GM12878 (cell line): ENCODE measurements around the gene NUP50. TPM values are rescaled to one million over a fixed set of nuclear protein-coding genes. Genes with fewer than 3 reads are reported as not detected.

ENCODE experiments used
- ATAC-seq: fragments of 200-7000 bp; cut with Tn5 transposase; 3 replicates; pipeline ENCODE4 v1.9.1; 2020; ENCODE audit warnings: mild to moderate bottlenecking, moderate library complexity
- BruUV-seq: library from RNA; stranded (reverse); fragments of 400-500 nt; replicated peaks from 2 replicates; lab custom pipeline; 2021; lab: Mats Ljungman, UMichigan
- CTCF ChIA-PET: fragments of 300-600 bp; sonication (Branson Sonifier 250); formaldehyde crosslinking; extraction: SDS; loops from one replicate; lab custom pipeline; 2021; ENCODE audit warnings: inconsistent platforms; lab: Yijun Ruan, JAX
- POLR2A ChIA-PET: fragments of 350-600 bp; formaldehyde crosslinking; extraction: SDS; loops from one replicate; lab custom pipeline; 2021; ENCODE audit warnings: inconsistent platforms; lab: Charles Lee
- RAD21 ChIA-PET: fragments of 300-600 bp; sonication (Branson Sonifier 250); formaldehyde crosslinking; loops from one replicate; lab custom pipeline; 2023; ENCODE audit warnings: antibody characterized with exemption; ENCODE audit not compliant: unreplicated experiment; lab: Charles Lee
- SMC1A ChIA-PET: fragments of 300-600 bp; sonication (Branson Sonifier 250); formaldehyde crosslinking; loops from one replicate; lab custom pipeline; 2023; ENCODE audit not compliant: unreplicated experiment, uncharacterized antibody; lab: Charles Lee
- DNase-seq: peaks from one replicate; pipeline ENCODE4 v3.0.0-alpha.2; 2011; ENCODE audit warnings: low read depth, low spot score
- FAIRE-seq: peaks from 3 replicates; lab custom pipeline; 2011; peaks lifted over from hg19 to GRCh38; lab: Jason Lieb, UNC
- H2AFZ ChIP-seq: 2 replicates; pipeline ENCODE4 v1.6.0; 2011; ENCODE audit warnings: low read depth, low read length, control low read depth; ENCODE audit not compliant: control insufficient read depth
- H3K27ac ChIP-seq: 2 replicates; pipeline ENCODE4 v1.5.1; 2011; ENCODE audit warnings: control low read depth; ENCODE audit not compliant: control insufficient read depth, insufficient read depth
- H3K27me3 ChIP-seq, 2 experiments: replicated peaks in 1 of 2; 2 replicates each; pipeline versions ENCODE4 v1.6.0 to v1.6.1; 2011; ENCODE audit warnings: low read length in 1 of 2; ENCODE audit not compliant: control insufficient read depth in 2 of 2, insufficient read depth in 2 of 2
- H3K36me3 ChIP-seq, 2 experiments: 2 replicates each; pipeline ENCODE4 v1.5.1; 2011; ENCODE audit warnings: low read length in 1 of 2; ENCODE audit not compliant: control insufficient read depth in 2 of 2, insufficient read depth in 2 of 2
- H3K4me1 ChIP-seq: 2 replicates; pipeline ENCODE4 v1.6.1; 2011; ENCODE audit warnings: mild to moderate bottlenecking, low read length, moderate library complexity, mixed read lengths; ENCODE audit not compliant: control insufficient read depth, insufficient read depth
- H3K4me2 ChIP-seq: 2 replicates; pipeline ENCODE4 v1.6.0; 2011; ENCODE audit warnings: control low read depth; ENCODE audit not compliant: control insufficient read depth, insufficient read depth
- H3K4me3 ChIP-seq: fragments of 200-600 bp; sonication (generic); 2 replicates; pipeline ENCODE4 v1.5.1; 2016
- H3K79me2 ChIP-seq: 2 replicates; pipeline ENCODE4 v1.6.0; 2011; ENCODE audit warnings: low read length; ENCODE audit not compliant: control insufficient read depth, insufficient read depth
- H3K9ac ChIP-seq: 2 replicates; pipeline ENCODE4 v1.8.0; 2011; ENCODE audit warnings: low read length, control low read depth, mixed read lengths; ENCODE audit not compliant: control insufficient read depth, insufficient read depth
- H3K9me3 ChIP-seq: replicated peaks from 3 replicates; pipeline ENCODE4 v1.5.1; 2011; ENCODE audit warnings: mild to moderate bottlenecking, low read length; ENCODE audit not compliant: control insufficient read depth, insufficient read depth
- H4K20me1 ChIP-seq: 2 replicates; pipeline ENCODE4 v1.6.0; 2011; ENCODE audit not compliant: control insufficient read depth, insufficient read depth
- CTCF ChIP-seq, 3 experiments: IDR thresholded peaks in 2 of 3; conservative IDR thresholded peaks in 1 of 3; 2 replicates each; pipeline ENCODE4 v1.5.1; 2011; ENCODE audit warnings: low read depth in 3 of 3, low read length in 3 of 3, mild to moderate bottlenecking in 3 of 3, control low read depth in 2 of 3, moderate library complexity in 2 of 3, inconsistent platforms in 1 of 3, mixed read lengths in 1 of 3; ENCODE audit not compliant: control insufficient read depth in 2 of 3, insufficient read depth in 1 of 3; ENCODE audit errors: extremely low read depth in 1 of 3
- HDAC6 ChIP-seq: fragments of 200-600 bp; sonication (generic); IDR thresholded peaks from one replicate; pipeline ENCODE4 v1.8.0; 2017; ENCODE audit warnings: antibody characterized with exemption; ENCODE audit not compliant: unreplicated experiment
- MEF2A ChIP-seq: IDR thresholded peaks from 2 replicates; pipeline ENCODE4 v1.6.1; 2011; ENCODE audit warnings: low read depth, mild to moderate bottlenecking, low read length, moderate library complexity; ENCODE audit not compliant: insufficient read depth
- NBN ChIP-seq: fragments of 450-650 bp; IDR thresholded peaks from 2 replicates; pipeline ENCODE4 v1.6.1; 2016
- NR2C1 ChIP-seq: fragments of 450-650 bp; IDR thresholded peaks from 2 replicates; pipeline ENCODE4 v1.6.1; 2017; ENCODE audit warnings: antibody characterized with exemption, mild to moderate bottlenecking, moderate library complexity
- PAX5 ChIP-seq: IDR thresholded peaks from 2 replicates; pipeline ENCODE4 v1.6.1; 2011; ENCODE audit warnings: low read depth, low read length, borderline replicate concordance
- PRDM15 ChIP-seq: fragments of 450-650 bp; formaldehyde crosslinking; IDR thresholded peaks from 2 replicates; pipeline ENCODE4 v1.4.0; 2020; ENCODE audit warnings: mild to moderate bottlenecking, moderate library complexity
- RAD21 ChIP-seq: IDR thresholded peaks from 2 replicates; pipeline ENCODE4 v1.6.1; 2011; ENCODE audit warnings: mild to moderate bottlenecking, low read depth, low read length, moderate library complexity; ENCODE audit not compliant: insufficient read depth
- RB1 ChIP-seq: fragments of 450-650 bp; formaldehyde crosslinking; IDR thresholded peaks from 2 replicates; pipeline ENCODE4 v1.6.1; 2017; ENCODE audit warnings: mild to moderate bottlenecking, borderline replicate concordance
- SP1 ChIP-seq: IDR thresholded peaks from one replicate; pipeline ENCODE4 v1.6.1; 2011; ENCODE audit warnings: low read depth, low read length
- YBX1 ChIP-seq: fragments of 450-650 bp; IDR thresholded peaks from 2 replicates; pipeline ENCODE4 v1.6.1; 2016; ENCODE audit warnings: antibody characterized with exemption
- YY1 ChIP-seq: IDR thresholded peaks from 2 replicates; pipeline ENCODE4 v1.6.1; 2011; ENCODE audit warnings: low read depth, mild to moderate bottlenecking, low read length
- WGBS: methylation state at CpG from one replicate; pipeline ENCODE4 v1.1.6; 2016; ENCODE audit warnings: low lambda C conversion rate; ENCODE audit not compliant: insufficient replicate concordance, insufficient coverage; ENCODE audit errors: missing lambda C conversion rate; 5-methylcytosine and 5-hydroxymethylcytosine counted together
- in situ Hi-C: fragments of 300-500 bp; cut with MboI; formaldehyde crosslinking; loops from 9 replicates; pipeline ENCODE4 v1.14.3; 2018; ENCODE audit warnings: mixed read lengths
- intact Hi-C: fragments of 100-400 bp; cut with micrococcal nuclease; formaldehyde crosslinking; loops from one replicate; pipeline ENCODE4 v1.14.2; 2022; ENCODE audit not compliant: unreplicated experiment
- polyA plus RNA-seq, 11 experiments: library from polyadenylated mRNA; depleted of rRNA in 4 of 11; unstranded in 6 of 11; stranded (reverse) in 5 of 11; fragments of >200 nt; fragmentation: Nextera tagmentation in 4 of 11; fragmentation: Illumina TruSeq in 1 of 11; extraction: Ambion mirVana in 4 of 11; extraction: Trizol in 1 of 11; gene quantifications; 1 replicate in 1 of 11; 2 replicates in 10 of 11; pipeline versions ENCODE4 v1.2.1 to v1.2.3, GENCODE V29; 2011 to 2016; ENCODE audit warnings: inconsistent platforms in 2 of 11, missing spikeins in 2 of 11, low read depth in 1 of 11
- total RNA-seq, 4 experiments: library from RNA; depleted of rRNA in 3 of 4; stranded (reverse); fragments of >200 nt in 3 of 4; fragmentation: Illumina TruSeq in 1 of 4; extraction: Trizol in 1 of 4; gene quantifications; 2 replicates each; pipeline versions ENCODE4 v1.2.1 to v1.2.3, GENCODE V29; 2013 to 2021

Gene NUP50
- total and polyA plus RNA-seq, 10 of the 15 experiments (the other 5 are each of a cell fraction or from before 2014, with no cell fraction given) = 36.8 to 125 (median 78.8) TPM

GRCh38 chr22:45192701-45193187, 29.0 kb downstream of the NUP50 start:
- SMC1A ChIA-PET = interaction anchor here (1.0 to 2.4 kb wide), 3 partner anchors 16 to 71 kb away, joined by 3 to 8 read pairs (median 3); no protein-coding TSS in a partner anchor
- intact Hi-C loops (no loop called here), in situ Hi-C loops (no loop called here)
- Histone ChIP-seq H3K27me3 (no peaks in the 10 kb centered on the region), H3K4me1 (no peaks in the 10 kb centered on the region), H3K36me3 (peaks cover 9 to 25% of the 10 kb centered on the region in 2 experiments; a peak in 3 of 4 replicates), H3K4me2 (no peak overlapping the region), H4K20me1 (no peaks in the 10 kb centered on the region), H3K4me3 (no peak overlapping the region), H3K9me3 (no peaks in the 10 kb centered on the region), H3K79me2 (no peaks in the 10 kb centered on the region), H2AFZ (no peak overlapping the region), H3K9ac (no peak overlapping the region), H3K27ac (no peak overlapping the region)
- FAIRE-seq (no peak), ATAC-seq (no peak), DNase-seq (no peak)
- POLR2A ChIA-PET = no interaction called here
- TF ChIP-seq NR2C1 (no peak), RAD21 (0 out of 2 replicates have a peak, but pooled peaks have one; percentile 22), CTCF (IDR thresholded peaks at IDR 0.05 in 2 of 3, conservative IDR thresholded peaks at IDR 0.05 in 1 of 3; ENCODE audit: control insufficient read depth in 2 of 3, extremely low read depth in 1 of 3, insufficient read depth in 1 of 3, low read depth in 3 of 3, low read length in 3 of 3) (peak in 1 of 3 experiments; percentile 9; a peak in 1 of 6 replicates)
- RAD21 ChIA-PET = interaction anchor here (1.0 to 1.7 kb wide), 2 partner anchors 28 to 70 kb away, joined by 4 to 5 read pairs; no protein-coding TSS in a partner anchor
- CTCF ChIA-PET = interaction anchor here (0.9 to 1.8 kb wide), 4 partner anchors 16 to 75 kb away, joined by 3 to 6 read pairs (median 4); no protein-coding TSS in a partner anchor
- no TSS peak for BruUV-seq
- WGBS = 90% methylated on average over 13 of the region's 13 CpGs

GRCh38 chr22:45194686-45195085, 31.0 kb downstream of the NUP50 start:
- RAD21 ChIA-PET = no interaction called here
- no peaks in the 10 kb centered on the region for H4K20me1 ChIP-seq
- 90% methylated on average over 17 of the region's 17 CpGs for WGBS
- intact Hi-C loops = no loop called here
- CTCF ChIA-PET = no interaction called here
- in situ Hi-C loops = no loop called here
- ATAC-seq (no peak), FAIRE-seq (no peak), DNase-seq (no peak)
- no peaks in the 10 kb centered on the region for H3K27me3 ChIP-seq
- no TSS peak for BruUV-seq
- no peak overlapping the region for H3K27ac ChIP-seq
- POLR2A ChIA-PET = no interaction called here
- no peak overlapping the region for H3K4me2 ChIP-seq
- H3K9me3 ChIP-seq = no peaks in the 10 kb centered on the region
- no peaks in the 10 kb centered on the region for H3K79me2 ChIP-seq
- no peak overlapping the region for H2AFZ ChIP-seq
- H3K4me3 ChIP-seq = no peak overlapping the region
- H3K4me1 ChIP-seq = no peaks in the 10 kb centered on the region
- no peak overlapping the region for H3K9ac ChIP-seq
- SMC1A ChIA-PET = interaction anchor here (1.0 kb wide), 1 partner anchor 10 kb away, joined by 3 read pairs; no protein-coding TSS in a partner anchor
- H3K36me3 ChIP-seq = peaks cover 16 to 24% of the 10 kb centered on the region in 2 experiments
- no peak for TF ChIP-seq YY1
- no peak for TF ChIP-seq RB1
- TF ChIP-seq HDAC6 = no peak
- TF ChIP-seq PAX5 = no peak
- TF ChIP-seq NBN = no peak
- no peak for TF ChIP-seq SP1
- TF ChIP-seq MEF2A = no peak
- no peak for TF ChIP-seq PRDM15 (CRISPR knock-in tag)
- TF ChIP-seq YBX1 = no peak
